H9 (cell line): ENCODE results near the gene KRTAP12-2. TPM values are rescaled to one million over a fixed set of nuclear protein-coding genes. Genes with fewer than 3 reads are reported as not detected.

ENCODE experiments used
- DNase-seq: peaks from one replicate; pipeline ENCODE4 v3.0.0-alpha.2; 2017
- H2AFZ ChIP-seq: one replicate; pipeline ENCODE4 v1.6.1; 2013; ENCODE audit warnings: mild to moderate bottlenecking, low read length, control low read depth, moderate library complexity
- H2AK5ac ChIP-seq: 2 replicates; pipeline ENCODE4 v1.6.1; 2013; ENCODE audit warnings: low read length, control low read depth, mixed read lengths; ENCODE audit not compliant: insufficient read length
- H2BK120ac ChIP-seq: one replicate; pipeline ENCODE4 v1.6.1; 2013; ENCODE audit warnings: low read depth, mild to moderate bottlenecking, low read length, control low read depth, inconsistent platforms; ENCODE audit not compliant: poor library complexity, severe bottlenecking
- H2BK12ac ChIP-seq: 2 replicates; pipeline ENCODE4 v1.6.1; 2013; ENCODE audit warnings: low read length, control low read depth, mixed read lengths, low read depth; ENCODE audit not compliant: insufficient read length
- H2BK15ac ChIP-seq: 2 replicates; pipeline ENCODE4 v1.6.1; 2013; ENCODE audit warnings: low read depth, low read length, control low read depth
- H2BK20ac ChIP-seq: one replicate; pipeline ENCODE4 v1.6.1; 2013; ENCODE audit warnings: low read depth, mild to moderate bottlenecking, low read length, control low read depth, inconsistent platforms; ENCODE audit not compliant: poor library complexity, severe bottlenecking
- H2BK5ac ChIP-seq: 2 replicates; pipeline ENCODE4 v1.6.1; 2013; ENCODE audit warnings: low read length, control low read depth, mixed read lengths; ENCODE audit not compliant: insufficient read length
- H3K14ac ChIP-seq: 2 replicates; pipeline ENCODE4 v1.6.1; 2013; ENCODE audit warnings: low read length, control low read depth; ENCODE audit not compliant: insufficient read depth
- H3K18ac ChIP-seq: 2 replicates; pipeline ENCODE4 v1.6.1; 2013; ENCODE audit warnings: low read depth, mild to moderate bottlenecking, mixed read lengths, low read length, control low read depth; ENCODE audit not compliant: insufficient read length
- H3K23ac ChIP-seq: 2 replicates; pipeline ENCODE4 v1.6.1; 2013; ENCODE audit warnings: low read length, control low read depth, mixed read lengths, low read depth; ENCODE audit not compliant: insufficient read length
- H3K23me2 ChIP-seq: 2 replicates; pipeline ENCODE4 v1.6.1; 2013; ENCODE audit warnings: low read depth, mild to moderate bottlenecking, mixed read lengths, low read length, control low read depth; ENCODE audit not compliant: insufficient read length, poor library complexity, severe bottlenecking
- H3K27ac ChIP-seq: 2 replicates; pipeline ENCODE4 v1.5.1; 2013; ENCODE audit warnings: low read length, control low read depth, mixed read lengths, low read depth; ENCODE audit not compliant: insufficient read length
- H3K27me3 ChIP-seq: 2 replicates; pipeline ENCODE4 v1.6.1; 2013; ENCODE audit warnings: low read length, control low read depth, inconsistent platforms; ENCODE audit not compliant: insufficient read depth
- H3K4ac ChIP-seq: 2 replicates; pipeline ENCODE4 v1.6.1; 2013; ENCODE audit warnings: low read depth, mild to moderate bottlenecking, control low read depth, inconsistent platforms, low read length, moderate library complexity
- H3K4me1 ChIP-seq: 2 replicates; pipeline ENCODE4 v1.6.1; 2013; ENCODE audit warnings: low read length, control low read depth, inconsistent platforms; ENCODE audit not compliant: insufficient read depth
- H3K4me2 ChIP-seq: 2 replicates; pipeline ENCODE4 v1.6.1; 2013; ENCODE audit warnings: low read length, control low read depth, mixed read lengths; ENCODE audit not compliant: insufficient read length, insufficient read depth
- H3K56ac ChIP-seq: 2 replicates; pipeline ENCODE4 v1.6.1; 2013; ENCODE audit warnings: low read depth, mild to moderate bottlenecking, mixed read lengths, low read length, control low read depth; ENCODE audit not compliant: insufficient read length
- H3K79me1 ChIP-seq: 2 replicates; pipeline ENCODE4 v1.6.1; 2013; ENCODE audit warnings: low read depth, mild to moderate bottlenecking, moderate library complexity, low read length, control low read depth, inconsistent platforms; ENCODE audit not compliant: insufficient read depth, poor library complexity, severe bottlenecking
- H3K79me2 ChIP-seq: 2 replicates; pipeline ENCODE4 v1.6.1; 2013; ENCODE audit warnings: low read length, control low read depth, inconsistent platforms; ENCODE audit not compliant: insufficient read depth
- H3K9ac ChIP-seq: 2 replicates; pipeline ENCODE4 v1.6.1; 2013; ENCODE audit warnings: low read length, control low read depth, mixed read lengths; ENCODE audit not compliant: insufficient read length; ENCODE audit errors: extremely low read depth
- H3K9me3 ChIP-seq: one replicate; pipeline ENCODE4 v1.6.1; 2013; ENCODE audit warnings: low read depth, low read length, inconsistent platforms; ENCODE audit not compliant: control insufficient read depth
- H3T11ph ChIP-seq: one replicate; pipeline ENCODE4 v1.6.1; 2013; ENCODE audit warnings: mild to moderate bottlenecking, low read length, control low read depth, inconsistent platforms
- H4K20me1 ChIP-seq: one replicate; pipeline ENCODE4 v1.6.1; 2013; ENCODE audit not compliant: control insufficient read depth, insufficient read length, insufficient read depth
- H4K5ac ChIP-seq: 2 replicates; pipeline ENCODE4 v1.6.1; 2013; ENCODE audit warnings: low read depth, mild to moderate bottlenecking, mixed read lengths, low read length, control low read depth; ENCODE audit not compliant: insufficient read length
- H4K8ac ChIP-seq: replicated peaks from 2 replicates; pipeline ENCODE4 v1.6.1; 2013; ENCODE audit warnings: low read length, control low read depth, mixed read lengths, low read depth; ENCODE audit not compliant: insufficient read length
- H4K91ac ChIP-seq: 2 replicates; pipeline ENCODE4 v1.6.1; 2013; ENCODE audit warnings: low read depth, mild to moderate bottlenecking, moderate library complexity, mixed read lengths, low read length, control low read depth; ENCODE audit not compliant: insufficient read length
- H3K27ac Mint-ChIP-seq, 3 experiments: 2 replicates in 2 of 3; 3 replicates in 1 of 3; pipeline ENCODE4 v1.8.0; 2020 to 2021; ENCODE audit warnings: mixed read lengths in 3 of 3, mild to moderate bottlenecking in 1 of 3, moderate library complexity in 1 of 3
- H3K27me3 Mint-ChIP-seq: 2 replicates; pipeline ENCODE4 v1.8.0; 2021; ENCODE audit warnings: low read depth, mild to moderate bottlenecking, moderate library complexity, mixed read lengths
- H3K36me3 Mint-ChIP-seq, 3 experiments: 2 replicates in 2 of 3; 3 replicates in 1 of 3; pipeline ENCODE4 v1.8.0; 2020 to 2021; ENCODE audit warnings: low read depth in 3 of 3, mixed read lengths in 3 of 3; ENCODE audit not compliant: insufficient read depth in 1 of 3
- H3K4me1 Mint-ChIP-seq, 2 experiments: 2 replicates each; pipeline ENCODE4 v1.8.0; 2020; ENCODE audit warnings: mixed read lengths in 2 of 2
- H3K4me3 Mint-ChIP-seq, 2 experiments: 2 replicates in 1 of 2; 3 replicates in 1 of 2; pipeline ENCODE4 v1.8.0; 2020 to 2021; ENCODE audit warnings: mild to moderate bottlenecking in 2 of 2, mixed read lengths in 2 of 2, moderate library complexity in 1 of 2
- H3K9me3 Mint-ChIP-seq, 2 experiments: 2 replicates in 1 of 2; 3 replicates in 1 of 2; pipeline ENCODE4 v1.8.0; 2020; ENCODE audit warnings: mild to moderate bottlenecking in 2 of 2, mixed read lengths in 2 of 2, moderate library complexity in 1 of 2
- CTCF ChIP-seq: fragments of 200-600 bp; sonication (generic); conservative IDR thresholded peaks from 3 replicates; pipeline ENCODE4 v1.8.0; 2021; ENCODE audit warnings: antibody characterized with exemption, mild to moderate bottlenecking
- WGBS: extraction: QIAGEN DNeasy Blood & Tissue Kit; methylation state at CpG from one replicate; pipeline ENCODE4 v1.1.7; 2013; ENCODE audit warnings: missing lambda C conversion rate, low lambda C conversion rate, mixed read lengths; ENCODE audit not compliant: insufficient read length; ENCODE audit errors: extremely low coverage; 5-methylcytosine and 5-hydroxymethylcytosine counted together
- total RNA-seq: library from RNA; stranded (reverse); gene quantifications from 2 replicates; pipeline ENCODE4 v1.2.1, GENCODE V29; 2021

Gene KRTAP12-2
- total RNA-seq, 1 experiment from 2014 or later, result not detected

- Histone ChIP-seq H4K8ac (no peak overlapping the region), H3K4ac (no peak overlapping the region), H2BK5ac (no peak overlapping the region), H3K23me2 (peaks cover 2% of the 10 kb centered on the region), H4K91ac (no peak overlapping the region), H3K79me1 (no peaks in the 10 kb centered on the region), H3T11ph (no peak overlapping the region), H3K18ac (no peak overlapping the region), H2BK20ac (no peak overlapping the region), H3K4me1 (no peaks in the 10 kb centered on the region), H3K14ac (no peak overlapping the region), H3K56ac (no peak overlapping the region), H2AK5ac (no peak overlapping the region), H3K27ac (no peak overlapping the region), H3K9me3 (no peaks in the 10 kb centered on the region), H4K5ac (no peak overlapping the region), H3K27me3 (no peaks in the 10 kb centered on the region), H3K4me2 (no peak overlapping the region), H4K20me1 (no peaks in the 10 kb centered on the region), H2BK12ac (no peak overlapping the region), H2AFZ (no peak overlapping the region), H3K79me2 (no peaks in the 10 kb centered on the region), H2BK120ac (no peak overlapping the region), H2BK15ac (no peak overlapping the region), H3K23ac (no peak overlapping the region), H3K9ac (no peak overlapping the region)
- Mint-ChIP-seq H3K36me3 (peaks cover 11 to 16% (median 11%) of the 10 kb centered on the region in 3 experiments), H3K4me3 (no peak overlapping the region), H3K27me3 (peaks cover 15% of the 10 kb centered on the region), H3K27ac (no peak overlapping the region; a peak in 1 of 7 replicates), H3K9me3 (peaks cover 15 to 19% of the 10 kb centered on the region in 2 experiments), H3K4me1 (peaks cover 14 to 20% of the 10 kb centered on the region in 2 experiments)
- DNase-seq, result no peak
- WGBS, result no CpG with 5 or more reads among the region's 18 CpGs
- TF ChIP-seq CTCF, result no peak
These were observed 17.1 kb downstream of the KRTAP12-2 start for GRCh38 chr21:44649521-44650100.
